ENCODE data around the gene VSTM4.

VSTM4 gene

GRCh38 chr10:49116509-49117375, 1.4 kb upstream of the VSTM4 start:
- no peak for DNase-seq (ENCODE audit: low read depth in 2 of 2)

- DNase-seq (ENCODE audit: low read depth in 2 of 2), result no peak
These were observed 630 bp upstream of the VSTM4 start for GRCh38 chr10:49115796-49116508.

- no peak for DNase-seq (ENCODE audit: low read depth in 2 of 2)
These were observed 656 bp downstream of the VSTM4 start for GRCh38 chr10:49114718-49115014.

- no peak for DNase-seq (ENCODE audit: low read depth in 2 of 2)
These were observed 1.6 kb downstream of the VSTM4 start for GRCh38 chr10:49113741-49114141.

GRCh38 chr10:49112851-49113250, 2.5 kb downstream of the VSTM4 start:
- no peak for DNase-seq (ENCODE audit: low read depth in 2 of 2)

- DNase-seq (ENCODE audit: low read depth in 2 of 2), result no peak
These were observed 3.2 kb downstream of the VSTM4 start for GRCh38 chr10:49112098-49112497.

- no peak for DNase-seq (ENCODE audit: low read depth in 2 of 2)
These were observed 4.0 kb downstream of the VSTM4 start for GRCh38 chr10:49111320-49111698.

GRCh38 chr10:49110684-49111319, 4.5 kb downstream of the VSTM4 start:
- no peak for DNase-seq (ENCODE audit: low read depth in 2 of 2)

- DNase-seq (ENCODE audit: low read depth in 2 of 2), result peak; percentile 74 to 78
These were observed 5.5 kb downstream of the VSTM4 start for GRCh38 chr10:49109669-49110340.

- no peak for DNase-seq (ENCODE audit: low read depth in 2 of 2)
These were observed 6.7 kb downstream of the VSTM4 start for GRCh38 chr10:49108656-49109055.

- DNase-seq (ENCODE audit: low read depth in 2 of 2), result no peak
These were observed 7.4 kb downstream of the VSTM4 start for GRCh38 chr10:49107887-49108267.

GRCh38 chr10:49107111-49107886, 8.0 kb downstream of the VSTM4 start:
- DNase-seq (ENCODE audit: low read depth in 2 of 2), result no peak

GRCh38 chr10:49106451-49106850, 8.9 kb downstream of the VSTM4 start:
- DNase-seq (ENCODE audit: low read depth in 2 of 2), result no peak

- DNase-seq (ENCODE audit: low read depth in 2 of 2), result no peak
These were observed 10.2 kb downstream of the VSTM4 start for GRCh38 chr10:49105076-49105475.

- no peak for DNase-seq (ENCODE audit: low read depth in 2 of 2)
These were observed 11.0 kb downstream of the VSTM4 start for GRCh38 chr10:49104323-49104722.

- no peak for DNase-seq (ENCODE audit: low read depth in 2 of 2)
These were observed 11.6 kb downstream of the VSTM4 start for GRCh38 chr10:49103761-49104160.

- DNase-seq (ENCODE audit: low read depth in 2 of 2), result no peak
These were observed 16.3 kb downstream of the VSTM4 start for GRCh38 chr10:49099046-49099445.

GRCh38 chr10:49096890-49097445, 18.4 kb downstream of the VSTM4 start:
- no peak for DNase-seq (ENCODE audit: low read depth in 2 of 2)

- DNase-seq (ENCODE audit: low read depth in 2 of 2), result no peak
These were observed 20.7 kb downstream of the VSTM4 start for GRCh38 chr10:49094646-49095045.

- DNase-seq (ENCODE audit: low read depth in 2 of 2), result no peak
These were observed 21.4 kb downstream of the VSTM4 start for GRCh38 chr10:49093922-49094321.

GRCh38 chr10:49092477-49092876, 22.8 kb downstream of the VSTM4 start:
- no peak for DNase-seq (ENCODE audit: low read depth in 2 of 2)

Data from fibroblast of skin of left biceps (primary cell).